GM12878 (cell line): ENCODE measurements around the gene CFAP141.

ENCODE experiments used
- POLR2AphosphoS5 ChIP-seq: IDR thresholded peaks from 2 replicates; pipeline ENCODE4 v1.6.1; 2011; ENCODE audit warnings: mild to moderate bottlenecking, low read length, inconsistent platforms
- RAD51 ChIP-seq: fragments of 450-650 bp; IDR thresholded peaks from 2 replicates; pipeline ENCODE4 v1.6.1; 2016; ENCODE audit warnings: moderate library complexity, mild to moderate bottlenecking, inconsistent platforms
- REST ChIP-seq: IDR thresholded peaks from 2 replicates; pipeline ENCODE4 v1.6.1; 2012; ENCODE audit warnings: mild to moderate bottlenecking, low read depth, low read length

GRCh38 chr1:154166207-154166606 lies 39.9 kb downstream of the CFAP141 start:
- no peak for TF ChIP-seq POLR2AphosphoS5
- no peak for TF ChIP-seq REST
- no peak for TF ChIP-seq RAD51
